Trophoblast cell (in vitro differentiated cells and primary cell): Measurements from ENCODE around the gene DAAM2.

Experiments used
- DNase-seq, 2 donors: peaks; one replicate each; pipeline ENCODE4 v3.0.0-alpha.2; 2016
- H2AFZ ChIP-seq: 2 replicates; pipeline ENCODE4 v1.6.1; 2013; ENCODE audit warnings: low read length, moderate library complexity, mild to moderate bottlenecking; ENCODE audit not compliant: insufficient read depth, poor library complexity
- H2AK5ac ChIP-seq: 2 replicates; pipeline ENCODE4 v1.6.1; 2013; ENCODE audit warnings: mild to moderate bottlenecking, low read length
- H2BK120ac ChIP-seq: 2 replicates; pipeline ENCODE4 v1.6.1; 2013; ENCODE audit warnings: low read length, mild to moderate bottlenecking, moderate library complexity; ENCODE audit not compliant: insufficient read depth, poor library complexity
- H2BK12ac ChIP-seq: 2 replicates; pipeline ENCODE4 v1.6.1; 2013; ENCODE audit warnings: mild to moderate bottlenecking, low read length, moderate library complexity
- H2BK5ac ChIP-seq: 2 replicates; pipeline ENCODE4 v1.6.1; 2013; ENCODE audit warnings: low read length, low read depth, moderate library complexity, mild to moderate bottlenecking; ENCODE audit not compliant: poor library complexity
- H3K14ac ChIP-seq: 2 replicates; pipeline ENCODE4 v1.6.1; 2013; ENCODE audit warnings: mild to moderate bottlenecking, low read length
- H3K18ac ChIP-seq: 2 replicates; pipeline ENCODE4 v1.6.1; 2013; ENCODE audit warnings: mild to moderate bottlenecking, low read length
- H3K23ac ChIP-seq: 2 replicates; pipeline ENCODE4 v1.6.1; 2013; ENCODE audit warnings: low read length
- H3K27ac ChIP-seq: 2 replicates; pipeline ENCODE4 v1.5.1; 2013; ENCODE audit warnings: low read depth, mild to moderate bottlenecking, inconsistent platforms, low read length, moderate library complexity
- H3K27me3 ChIP-seq: 2 replicates; pipeline ENCODE4 v1.6.1; 2013; ENCODE audit warnings: inconsistent platforms, mild to moderate bottlenecking, low read length, moderate library complexity; ENCODE audit not compliant: insufficient read depth
- H3K36me3 ChIP-seq, 2 experiments: 1 replicate in 1 of 2; 2 replicates in 1 of 2; pipeline ENCODE4 v1.6.1; 2013; ENCODE audit warnings: low read length in 2 of 2, mild to moderate bottlenecking in 2 of 2, moderate library complexity in 1 of 2; ENCODE audit not compliant: insufficient read depth in 2 of 2, control insufficient read depth in 1 of 2
- H3K4ac ChIP-seq: 2 replicates; pipeline ENCODE4 v1.6.1; 2013; ENCODE audit warnings: low read depth, mild to moderate bottlenecking, low read length, moderate library complexity
- H3K4me1 ChIP-seq, 2 experiments: 1 replicate in 1 of 2; 2 replicates in 1 of 2; pipeline ENCODE4 v1.6.1; 2013; ENCODE audit warnings: low read length in 2 of 2, mild to moderate bottlenecking in 2 of 2, moderate library complexity in 1 of 2; ENCODE audit not compliant: insufficient read depth in 2 of 2, control insufficient read depth in 1 of 2
- H3K4me2 ChIP-seq: 2 replicates; pipeline ENCODE4 v1.6.1; 2013; ENCODE audit warnings: inconsistent platforms, mild to moderate bottlenecking, low read length, moderate library complexity
- H3K4me3 ChIP-seq: 2 replicates; pipeline ENCODE4 v1.5.1; 2013; ENCODE audit warnings: mild to moderate bottlenecking, low read depth, low read length, inconsistent platforms
- H3K79me1 ChIP-seq: one replicate; pipeline ENCODE4 v1.6.1; 2013; ENCODE audit warnings: low read length
- H3K79me2 ChIP-seq: 2 replicates; pipeline ENCODE4 v1.6.1; 2013; ENCODE audit warnings: low read length, mild to moderate bottlenecking; ENCODE audit not compliant: control insufficient read depth, insufficient read depth, poor library complexity
- H3K9ac ChIP-seq: 2 replicates; pipeline ENCODE4 v1.6.1; 2013; ENCODE audit warnings: mild to moderate bottlenecking, low read length
- H3K9me3 ChIP-seq: 2 replicates; pipeline ENCODE4 v1.6.1; 2013; ENCODE audit warnings: low read depth, mild to moderate bottlenecking, control low read depth, inconsistent platforms, low read length; ENCODE audit not compliant: insufficient read depth
- H4K12ac ChIP-seq: 2 replicates; pipeline ENCODE4 v1.6.1; 2013; ENCODE audit warnings: low read depth, mild to moderate bottlenecking, low read length, moderate library complexity
- H4K8ac ChIP-seq: 2 replicates; pipeline ENCODE4 v1.6.1; 2013; ENCODE audit warnings: low read depth, mild to moderate bottlenecking, low read length, moderate library complexity
- H4K91ac ChIP-seq: one replicate; pipeline ENCODE4 v1.6.1; 2013; ENCODE audit warnings: low read depth, mild to moderate bottlenecking, low read length, moderate library complexity
- WGBS: extraction: QIAGEN DNeasy Blood & Tissue Kit; methylation state at CpG from one replicate; pipeline ENCODE4 v1.1.7; 2013; ENCODE audit warnings: missing lambda C conversion rate; ENCODE audit not compliant: insufficient read length, insufficient coverage; ENCODE audit errors: extremely low coverage; 5-methylcytosine and 5-hydroxymethylcytosine counted together

DAAM2 gene

GRCh38 chr6:39880594-39880993, 88.4 kb downstream of the DAAM2 start:
- no peak overlapping the region for H2AK5ac ChIP-seq
- DNase-seq, result no peak
- H3K36me3 ChIP-seq, result peaks cover 7 to 20% of the 10 kb centered on the region in 2 experiments
- no peak overlapping the region for H4K8ac ChIP-seq
- H3K79me2 ChIP-seq, result no peaks in the 10 kb centered on the region
- H3K14ac ChIP-seq, result no peak overlapping the region
- no peak overlapping the region for H3K9ac ChIP-seq
- no peak overlapping the region for H3K18ac ChIP-seq
- H3K27ac ChIP-seq, result no peak overlapping the region
- H3K4me1 ChIP-seq, result peaks cover 10 to 17% of the 10 kb centered on the region in 2 experiments
- H4K12ac ChIP-seq, result no peak overlapping the region
- H2BK5ac ChIP-seq, result no peak overlapping the region
- no peak overlapping the region for H3K23ac ChIP-seq
- peaks cover 7% of the 10 kb centered on the region for H3K79me1 ChIP-seq
- H4K91ac ChIP-seq, result no peak overlapping the region
- no peaks in the 10 kb centered on the region for H3K27me3 ChIP-seq
- no peak overlapping the region for H2AFZ ChIP-seq
- no peak overlapping the region for H3K4me3 ChIP-seq
- H3K9me3 ChIP-seq, result no peaks in the 10 kb centered on the region
- no CpG with 5 or more reads among the region's 4 CpGs for WGBS
- no peak overlapping the region for H2BK120ac ChIP-seq
- no peak overlapping the region for H3K4ac ChIP-seq
- no peak overlapping the region for H3K4me2 ChIP-seq
- H2BK12ac ChIP-seq, result no peak overlapping the region

- no CpG with 5 or more reads among the region's 16 CpGs for WGBS
- no peak overlapping the region for H3K27ac ChIP-seq
- no peak overlapping the region for H3K4me2 ChIP-seq
- no peaks in the 10 kb centered on the region for H3K9me3 ChIP-seq
- H3K18ac ChIP-seq, result no peak overlapping the region
- DNase-seq, result no peak
- H2BK5ac ChIP-seq, result no peak overlapping the region
- no peaks in the 10 kb centered on the region for H3K79me2 ChIP-seq
- no peak overlapping the region for H3K23ac ChIP-seq
- peaks cover 15% of the 10 kb centered on the region for H3K79me1 ChIP-seq
- no peak overlapping the region for H2BK12ac ChIP-seq
- H2AK5ac ChIP-seq, result no peak overlapping the region
- peaks cover 6 to 13% of the 10 kb centered on the region in 2 experiments for H3K36me3 ChIP-seq
- H4K12ac ChIP-seq, result no peak overlapping the region
- no peak overlapping the region for H4K91ac ChIP-seq
- H3K4ac ChIP-seq, result no peak overlapping the region
- H3K27me3 ChIP-seq, result no peaks in the 10 kb centered on the region
- no peak overlapping the region for H3K9ac ChIP-seq
- H3K4me1 ChIP-seq, result peaks cover 19 to 21% of the 10 kb centered on the region in 2 experiments
- no peak overlapping the region for H3K4me3 ChIP-seq
- H2BK120ac ChIP-seq, result no peak overlapping the region
- H3K14ac ChIP-seq, result no peak overlapping the region
- H2AFZ ChIP-seq, result no peak overlapping the region
- no peak overlapping the region for H4K8ac ChIP-seq
Measured at GRCh38 chr6:39881851-39882530, 89.8 kb downstream of the DAAM2 start.

- Histone ChIP-seq H2BK5ac (no peak overlapping the region), H3K23ac (no peak overlapping the region)
- no CpG with 5 or more reads among the region's 8 CpGs for WGBS
Measured at GRCh38 chr6:39882531-39882899, 90.3 kb downstream of the DAAM2 start.

GRCh38 chr6:39884696-39885095, 92.5 kb downstream of the DAAM2 start:
- Histone ChIP-seq H3K4ac (no peak overlapping the region), H2AFZ (no peak overlapping the region), H4K8ac (no peak overlapping the region), H3K18ac (no peak overlapping the region), H3K27me3 (no peaks in the 10 kb centered on the region), H2BK12ac (peak overlapping the region; percentile 46), H4K91ac (peak overlapping the region; percentile 42), H3K36me3 (peaks cover 2% of the 10 kb centered on the region in 2 experiments), H3K4me1 (peaks cover 33% of the 10 kb centered on the region in 2 experiments), H3K23ac (no peak overlapping the region), H2BK5ac (no peak overlapping the region), H3K27ac (no peak overlapping the region), H4K12ac (no peak overlapping the region), H3K4me2 (no peak overlapping the region), H3K14ac (no peak overlapping the region), H3K79me1 (peaks cover 29% of the 10 kb centered on the region), H3K79me2 (no peaks in the 10 kb centered on the region), H2AK5ac (no peak overlapping the region), H3K4me3 (no peak overlapping the region), H3K9ac (no peak overlapping the region), H2BK120ac (no peak overlapping the region), H3K9me3 (no peaks in the 10 kb centered on the region)
- DNase-seq, result peak in 1 of 2 donors; percentile 15
- WGBS, result no CpG with 5 or more reads among the region's 5 CpGs

More at GRCh38 chr6:39882531-39882899, 90.3 kb downstream of the DAAM2 start:
- Histone ChIP-seq H3K4me3 (no peak overlapping the region), H3K4me2 (no peak overlapping the region), H4K8ac (no peak overlapping the region), H3K14ac (no peak overlapping the region), H3K79me1 (peaks cover 21% of the 10 kb centered on the region), H4K12ac (no peak overlapping the region), H2AFZ (no peak overlapping the region), H2AK5ac (no peak overlapping the region), H3K9me3 (no peaks in the 10 kb centered on the region), H3K9ac (no peak overlapping the region), H3K36me3 (peaks cover 4 to 12% of the 10 kb centered on the region in 2 experiments), H3K4ac (no peak overlapping the region), H3K18ac (no peak overlapping the region), H3K27ac (no peak overlapping the region), H3K4me1 (peaks cover 23 to 26% of the 10 kb centered on the region in 2 experiments), H3K79me2 (no peaks in the 10 kb centered on the region), H3K27me3 (no peaks in the 10 kb centered on the region), H4K91ac (no peak overlapping the region), H2BK120ac (no peak overlapping the region), H2BK12ac (no peak overlapping the region)
- no peak for DNase-seq
